Left forelimb (tissue), 1 donor: ENCODE measurements around the gene RNU5D-1.
"Not testable (repeated sequence)": the region's sequence is repeated elsewhere in the genome, so short reads cannot be mapped to it uniquely, and the experiment has no call there.

Source experiments
- DNase-seq: peaks from one replicate; pipeline ENCODE4 v3.0.0-alpha.2; 2018; ENCODE audit warnings: low spot score

RNU5D-1 gene

DNA sequence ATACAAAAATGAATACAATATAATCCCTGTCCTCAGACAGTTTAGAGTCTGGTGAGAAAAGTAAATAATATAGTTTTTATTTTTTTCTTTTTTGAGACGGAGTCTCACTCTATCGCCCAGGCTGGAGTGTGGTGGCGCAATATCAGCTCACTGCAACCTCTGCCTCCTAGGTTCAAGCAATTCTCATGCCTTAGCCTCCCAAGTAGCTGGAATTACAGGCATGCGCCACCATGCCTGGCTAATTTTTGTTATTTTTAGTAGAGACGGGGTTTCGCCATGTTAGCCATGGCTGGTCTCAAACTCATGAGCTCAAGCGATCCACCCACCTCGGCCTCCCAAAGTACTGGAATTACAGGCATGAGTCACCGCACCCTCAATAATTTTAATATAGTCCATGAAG lies 31.6 kb downstream of the RNU5D-1 start:
- not testable (repeated sequence) for DNase-seq

- no peak for DNase-seq
Measured at GRCh38 chr1:44698138-44698537, 32.8 kb downstream of the RNU5D-1 start.

- DNase-seq = no peak
Measured at GRCh38 chr1:44696789-44697345, 34.1 kb downstream of the RNU5D-1 start.

DNA sequence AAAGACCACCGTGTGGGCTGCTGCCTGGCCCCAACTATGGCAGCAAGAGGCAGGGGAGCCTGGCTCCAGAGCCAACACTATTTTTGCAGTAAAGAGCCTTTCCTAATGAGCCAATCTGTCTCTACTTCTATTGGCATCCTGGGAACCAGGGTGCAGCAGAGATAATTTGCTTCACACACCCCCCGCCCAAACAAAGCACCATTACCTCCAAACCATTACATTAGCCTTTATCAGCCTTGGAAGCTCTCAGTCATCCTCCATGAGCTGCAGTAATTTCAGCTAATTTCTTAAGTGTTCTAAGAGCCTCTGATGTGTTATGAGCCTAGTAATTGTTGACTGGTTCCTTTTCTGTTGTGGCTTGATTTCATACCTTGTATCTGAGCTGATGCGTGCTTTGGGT lies 34.9 kb downstream of the RNU5D-1 start:
- no peak for DNase-seq

DNA sequence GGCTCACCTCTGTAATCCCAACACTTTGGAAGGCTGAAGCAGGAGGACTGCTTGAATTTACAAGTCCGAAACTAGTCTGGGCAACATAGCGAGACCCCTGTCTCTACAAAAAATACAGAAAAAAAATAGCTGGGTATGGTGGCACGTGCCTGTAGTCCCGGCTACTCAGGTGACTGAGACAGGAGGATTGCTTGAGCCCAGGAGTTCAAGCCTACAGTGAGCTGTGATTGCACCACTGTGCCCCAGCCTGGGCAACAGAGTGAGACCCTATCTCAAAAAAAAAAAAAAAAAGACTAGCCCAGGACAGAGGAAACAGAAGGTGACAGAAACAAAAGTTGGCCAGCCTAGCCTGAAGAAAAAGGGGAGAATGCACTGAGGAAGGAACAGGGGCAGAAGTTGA lies 35.3 kb downstream of the RNU5D-1 start:
- no peak for DNase-seq

DNA sequence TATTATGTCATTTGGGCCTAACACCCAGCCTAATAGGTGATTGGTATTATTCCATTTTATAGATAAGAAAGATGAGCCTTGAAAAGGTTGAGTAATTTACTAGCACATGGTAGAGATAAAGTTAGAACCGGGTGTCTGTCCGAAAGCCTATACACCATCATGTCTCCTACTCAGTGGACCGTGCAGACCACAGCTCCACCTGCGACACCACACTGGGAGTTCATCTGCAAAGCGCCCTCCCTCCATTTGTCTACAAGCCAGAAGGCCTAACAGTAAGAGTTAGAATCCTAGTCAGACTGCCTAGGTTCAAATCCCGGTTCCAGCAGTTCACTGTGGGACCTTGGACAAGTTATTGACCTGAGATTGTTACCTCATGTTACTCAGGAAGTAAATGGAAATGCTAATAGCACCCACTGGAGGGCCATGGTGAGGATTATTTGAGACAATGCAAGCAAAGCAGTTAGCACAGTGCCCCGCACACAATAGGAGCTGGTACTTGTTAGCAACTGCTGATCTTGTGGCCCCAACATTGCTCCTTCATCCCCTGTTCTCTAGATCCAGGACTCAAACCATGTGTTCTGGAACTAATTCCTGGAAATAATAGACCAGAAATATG lies 36.0 kb downstream of the RNU5D-1 start:
- DNase-seq = no peak

GRCh38 chr1:44693900-44694299 lies 37.1 kb downstream of the RNU5D-1 start:
- DNase-seq = no peak

DNA sequence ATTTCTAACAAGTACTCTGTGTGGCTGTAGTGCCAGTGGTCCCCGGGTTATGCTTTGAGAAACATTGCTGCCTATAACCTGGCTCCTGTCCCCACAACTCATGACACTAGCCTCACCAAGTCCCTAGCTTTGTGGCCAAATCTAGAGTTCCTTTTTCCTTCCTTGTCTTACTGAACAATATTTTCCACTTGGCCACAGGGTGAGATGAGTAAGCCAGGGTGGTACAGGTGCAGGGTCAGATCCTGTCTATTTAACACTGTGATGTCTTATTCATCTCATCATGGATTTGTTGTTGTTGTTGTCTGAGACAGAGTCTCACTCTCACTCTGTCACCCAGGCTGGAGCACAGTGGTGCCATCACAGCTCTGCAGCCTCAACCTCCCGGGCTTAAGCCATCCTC lies 37.8 kb downstream of the RNU5D-1 start:
- no peak for DNase-seq

DNA sequence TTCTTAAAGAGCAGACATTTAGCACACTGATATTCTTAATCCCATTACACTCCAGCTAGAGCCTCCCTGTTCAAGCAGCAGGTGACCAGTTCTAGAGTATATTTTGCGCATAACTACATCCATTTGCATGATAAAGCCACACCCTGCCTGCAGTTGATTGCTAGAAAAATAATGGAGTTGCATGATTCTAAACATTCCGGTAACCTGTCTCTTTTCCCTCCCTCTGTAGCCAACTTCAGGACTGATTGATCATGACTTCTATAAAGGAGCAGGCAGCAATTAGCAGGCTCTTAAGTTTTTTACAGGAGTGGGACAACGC lies 41.6 kb downstream of the RNU5D-1 start:
- no peak for DNase-seq

DNA sequence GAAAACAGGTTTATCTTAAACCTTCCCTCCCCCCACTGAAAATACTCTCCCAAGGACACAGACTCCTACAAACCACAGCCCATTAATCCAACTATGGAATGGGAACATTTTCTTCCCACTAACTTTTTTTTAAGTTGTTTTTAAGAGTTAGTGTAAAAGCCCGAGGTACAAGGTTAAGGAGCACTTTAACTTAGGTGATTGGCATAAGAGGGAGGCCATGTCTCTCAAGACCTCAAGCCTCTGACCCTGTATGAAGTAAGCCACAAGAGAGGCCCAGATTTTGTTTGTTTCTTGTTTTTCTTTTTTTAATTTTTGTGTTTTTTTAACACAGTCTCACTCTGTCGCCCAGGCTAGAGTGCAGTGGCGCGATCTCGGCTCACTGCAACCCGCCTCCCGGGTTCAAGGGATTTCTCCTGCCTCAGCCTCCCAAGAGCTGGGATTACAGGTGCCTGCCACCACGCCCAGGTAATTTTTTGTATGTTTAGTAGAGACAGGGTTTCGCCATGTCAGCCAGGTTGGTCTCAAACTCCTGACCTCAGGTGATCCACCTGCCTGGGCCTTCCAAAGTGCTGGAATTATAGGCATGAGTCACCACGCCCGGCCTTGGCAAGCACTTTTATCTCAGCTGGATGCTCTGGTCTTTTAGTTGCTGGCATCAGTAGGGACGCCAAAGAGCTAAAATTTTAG lies 42.1 kb downstream of the RNU5D-1 start:
- DNase-seq = no peak

DNA sequence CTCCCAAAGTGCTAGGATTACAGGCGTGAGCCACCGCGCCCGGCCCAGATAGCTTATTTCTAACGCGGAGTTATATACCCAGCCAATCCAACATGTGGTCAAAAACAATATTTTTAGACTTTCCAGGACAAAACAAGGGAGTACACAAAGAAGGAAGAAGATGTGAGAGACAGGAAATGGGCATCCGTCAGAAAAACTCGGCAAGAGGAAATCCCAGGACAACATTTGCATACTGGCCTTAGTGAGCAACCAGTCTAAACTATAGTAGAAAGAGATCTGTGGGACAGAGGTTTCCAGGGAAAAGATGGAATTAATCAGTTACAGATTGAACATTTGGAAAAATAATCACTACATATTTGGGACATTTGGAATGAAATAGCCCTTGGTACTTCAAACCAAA lies 45.1 kb downstream of the RNU5D-1 start:
- no peak for DNase-seq

GRCh38 chr1:44685218-44685617 lies 45.8 kb downstream of the RNU5D-1 start:
- DNase-seq = no peak

- no peak for DNase-seq
Measured at GRCh38 chr1:44684525-44684924, 46.4 kb downstream of the RNU5D-1 start.

DNA sequence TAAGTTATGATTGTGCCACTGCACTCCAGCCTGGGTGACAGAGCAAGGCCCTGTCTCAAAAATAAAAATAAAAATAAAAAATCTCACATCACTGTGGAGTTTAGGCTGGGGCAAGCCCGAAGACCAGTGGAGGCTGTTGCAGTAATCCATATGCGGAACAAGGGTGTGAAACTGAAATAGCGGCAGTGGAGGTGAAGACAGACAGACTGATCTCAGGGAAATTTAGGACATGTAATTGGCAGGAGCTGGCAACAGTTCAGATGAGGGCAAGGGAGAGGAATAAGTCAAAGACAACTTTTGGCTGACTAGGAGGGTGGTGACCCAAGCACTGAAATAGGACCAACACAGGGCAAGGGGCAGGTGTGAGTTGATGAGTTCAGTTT lies 48.1 kb downstream of the RNU5D-1 start:
- no peak for DNase-seq

DNA sequence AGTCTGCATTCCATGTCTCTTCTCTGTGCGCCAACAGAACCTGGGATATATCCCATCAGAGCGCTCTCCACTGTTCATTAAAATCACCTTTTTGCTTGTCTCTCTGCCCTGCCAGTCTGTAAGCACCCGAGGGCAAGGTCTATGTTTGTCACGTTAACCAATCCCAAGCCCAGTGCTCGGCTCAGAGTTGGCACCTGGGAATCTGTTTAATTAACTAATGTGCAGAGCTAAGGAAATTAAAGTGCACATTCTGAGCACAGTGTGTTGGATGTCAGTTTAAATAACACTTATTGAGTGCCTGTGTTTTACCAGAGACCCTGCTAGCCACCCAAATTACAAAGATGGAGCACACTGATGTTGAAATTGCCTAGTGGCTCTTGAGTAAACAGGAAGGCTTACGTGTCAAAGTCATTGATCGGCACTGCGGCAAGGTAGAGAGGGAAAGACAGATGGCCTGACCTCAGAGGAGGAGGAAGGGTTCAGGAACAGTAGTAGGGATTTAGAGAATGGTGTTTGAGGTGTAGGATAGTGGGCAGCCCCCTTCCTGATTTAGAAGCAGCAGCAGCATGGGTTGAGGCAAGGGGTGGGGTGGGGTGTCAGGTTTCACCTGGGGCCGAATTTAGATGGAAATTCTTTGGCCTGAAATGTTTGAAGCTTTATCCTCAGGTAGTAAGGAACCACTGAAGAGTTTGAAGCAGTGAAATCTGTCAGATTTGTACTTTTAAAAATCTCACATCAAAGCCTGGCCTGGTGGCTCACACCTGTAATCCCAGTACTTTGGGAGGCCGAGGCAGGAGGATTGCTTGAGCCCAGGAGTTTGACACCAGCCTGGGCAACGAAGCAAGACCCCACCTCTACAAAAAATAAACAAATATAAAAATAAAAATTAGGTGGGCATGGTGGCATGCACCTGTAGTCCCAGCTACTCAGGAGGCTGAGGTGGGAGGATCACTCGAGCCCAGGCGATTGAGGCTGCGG lies 48.8 kb downstream of the RNU5D-1 start:
- DNase-seq = no peak
